T-helper 1 cell treated with Interleukin-12 subunit alpha and Interleukin-12 subunit beta and Interleukin-4 antibody, amounts not matched to agents 30 ng/mL and 1 ng/mL, for 36 hours (primary cell): Measurements from ENCODE around the gene SEC14L2. TPM values are rescaled to one million over a fixed set of nuclear protein-coding genes. Genes with fewer than 3 reads are reported as not detected.

ENCODE experiments used
- intact Hi-C: fragments of 100-400 bp; cut with micrococcal nuclease; formaldehyde crosslinking; loops from one replicate; pipeline ENCODE4 v1.15.1; 2024
- total RNA-seq: library from RNA; stranded (reverse); gene quantifications from 2 replicates; pipeline ENCODE4 v1.2.3, GENCODE V29; 2022

The SEC14L2 gene
- total RNA-seq = 11.1 and 12.2 TPM in 2 replicates

DNA sequence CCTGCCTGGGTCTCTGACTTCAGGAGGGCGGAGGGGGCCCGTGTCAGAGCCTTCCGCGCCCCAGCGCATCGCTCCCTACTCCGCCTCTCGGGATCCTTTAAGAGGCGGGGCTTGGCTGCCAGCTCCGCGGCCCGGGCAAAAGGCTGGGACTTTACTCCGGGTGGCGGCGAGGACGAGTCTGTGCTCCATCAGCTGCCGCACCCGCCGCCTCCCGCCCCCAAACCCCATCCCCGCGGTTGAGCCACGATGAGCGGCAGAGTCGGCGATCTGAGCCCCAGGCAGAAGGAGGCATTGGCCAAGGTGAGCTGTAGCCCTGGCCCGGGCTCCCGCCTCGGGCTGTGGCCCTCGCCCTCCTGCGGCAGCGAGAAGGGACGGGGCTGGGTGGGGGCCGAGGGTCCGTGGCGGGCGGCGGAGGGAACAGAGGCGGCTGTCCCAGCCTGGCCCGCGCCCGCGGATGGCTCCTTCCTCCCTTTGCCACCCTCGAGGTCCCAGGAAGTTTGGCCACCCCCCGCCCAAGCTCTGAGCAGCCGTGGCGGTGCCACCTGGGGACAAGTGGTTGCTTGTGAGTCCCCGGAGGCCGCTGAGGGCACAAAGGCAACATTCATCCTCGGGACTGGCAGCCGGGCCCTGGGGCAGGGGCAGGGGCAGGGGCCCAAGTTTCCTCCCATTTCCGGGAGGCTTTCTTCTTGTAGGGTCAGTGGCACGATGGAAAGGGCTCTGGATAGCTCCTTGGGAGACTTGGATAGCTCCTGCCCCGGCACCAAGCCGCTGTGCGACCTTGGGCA, at the start of gene SEC14L2:
Gene SEC14L2 (plus strand): TSS at position 148 of the 785 bp plus-strand sequence. CDS start 99 bp downstream, at position 247.
- intact Hi-C loops = loop anchor here (1.0 kb wide), 2 partner anchors 27 to 205 kb away; no protein-coding TSS in a partner anchor

DNA sequence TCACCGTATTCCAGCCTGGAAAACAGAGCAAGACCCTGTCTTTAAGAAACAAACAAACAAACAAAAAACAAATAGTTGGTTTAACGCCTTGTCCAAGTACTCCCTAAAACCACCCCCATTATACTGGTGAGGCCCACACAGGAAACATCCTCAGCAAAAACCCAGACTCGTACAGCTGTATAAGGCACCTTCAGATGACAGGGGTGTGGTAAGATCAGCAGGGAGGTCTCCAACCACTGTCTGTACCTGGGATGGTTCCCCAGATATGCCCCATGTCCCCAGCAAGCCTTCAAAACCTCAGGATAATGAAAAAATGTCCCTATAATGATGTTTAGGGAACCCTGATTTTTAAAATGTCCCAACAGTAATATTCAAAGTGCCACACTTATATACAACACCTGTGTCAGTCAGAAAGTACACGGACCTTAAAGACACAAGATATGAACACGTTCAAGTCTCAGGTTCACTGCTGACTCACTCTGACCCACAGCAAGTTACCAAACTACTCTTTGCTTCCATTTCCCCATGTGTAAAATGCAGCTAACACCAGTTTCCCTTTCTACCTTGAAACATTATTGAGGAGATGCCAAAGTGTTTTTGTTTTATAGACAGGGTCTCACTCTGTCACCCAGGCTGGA, 49.4 kb upstream of the SEC14L2 start:
- intact Hi-C loops = no loop called here

DNA sequence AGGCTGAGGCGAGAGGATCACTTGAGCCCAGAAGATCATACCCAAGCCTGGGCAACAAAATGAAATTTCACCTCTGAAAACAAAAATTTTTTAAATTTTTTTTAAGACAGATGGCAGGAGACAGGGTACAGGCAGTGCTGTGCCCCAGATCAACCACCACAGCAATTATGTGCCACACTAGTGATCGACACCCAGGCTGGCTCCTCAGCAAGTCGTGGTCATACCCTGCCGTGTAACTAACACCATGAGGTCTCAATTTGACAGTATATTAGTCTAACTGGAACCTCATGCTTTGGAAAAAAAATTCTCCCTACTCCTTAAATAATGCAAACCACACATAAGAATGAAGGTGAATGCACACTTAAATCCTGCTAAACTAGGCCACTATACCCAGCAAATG, 48.4 kb upstream of the SEC14L2 start:
- intact Hi-C loops = no loop called here

DNA sequence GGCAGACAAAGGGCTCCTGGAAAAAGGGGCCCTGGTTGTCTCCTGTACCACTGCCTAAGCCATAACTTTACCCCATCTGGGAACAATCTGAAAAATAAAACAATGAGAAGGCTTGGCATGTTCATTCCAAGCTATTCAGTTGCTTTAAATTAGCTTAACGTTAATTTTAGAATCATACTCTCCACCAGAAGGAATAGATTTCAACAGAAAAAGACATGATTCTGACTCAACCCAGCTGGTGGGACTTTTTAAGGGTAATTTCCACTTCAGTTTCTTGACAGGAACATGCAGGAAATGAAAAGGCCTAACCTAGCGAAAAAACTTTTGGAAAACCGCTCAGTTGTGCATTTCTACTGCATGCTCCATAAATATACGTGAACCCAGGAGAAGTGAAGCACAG, 48.0 kb upstream of the SEC14L2 start:
- intact Hi-C loops = no loop called here

DNA sequence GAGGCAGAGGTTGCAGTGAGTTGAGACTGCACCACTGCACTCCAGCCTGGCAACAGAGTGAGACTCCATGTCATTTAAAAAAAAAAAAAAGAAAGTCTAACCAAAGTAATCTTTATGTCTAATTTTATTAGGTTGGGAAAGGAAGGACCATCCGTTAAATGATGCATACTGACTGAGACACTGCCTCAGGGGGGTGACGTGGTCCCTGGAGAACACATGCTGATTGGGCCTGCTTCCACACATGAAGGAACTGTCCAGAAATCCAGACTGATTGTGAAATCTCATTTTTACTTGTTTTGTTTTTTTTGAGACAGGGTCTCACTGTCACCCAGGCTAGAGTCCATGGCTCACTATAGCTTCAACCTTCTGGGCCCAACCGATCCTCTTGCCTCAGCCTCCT, 45.6 kb upstream of the SEC14L2 start:
- intact Hi-C loops = no loop called here

DNA sequence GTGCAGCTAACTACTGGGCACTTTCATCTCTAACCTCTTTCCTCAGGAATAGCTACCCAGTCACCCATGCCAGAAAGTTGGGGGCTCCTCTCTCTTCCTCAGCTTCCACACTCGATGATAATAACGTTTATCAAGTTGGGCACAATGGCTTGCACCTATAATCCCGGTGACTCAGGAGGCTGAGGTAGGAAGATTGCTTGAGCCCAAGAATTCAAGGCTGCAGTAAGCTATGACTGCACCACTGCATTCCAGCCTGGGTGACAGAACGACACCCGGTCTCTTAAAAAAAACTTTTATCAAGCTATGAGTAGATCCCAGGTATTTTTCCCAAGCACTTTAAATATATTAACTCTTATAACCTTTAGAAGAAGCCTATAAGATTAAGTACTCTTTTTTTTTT, 42.2 kb upstream of the SEC14L2 start:
- intact Hi-C loops = no loop called here

DNA sequence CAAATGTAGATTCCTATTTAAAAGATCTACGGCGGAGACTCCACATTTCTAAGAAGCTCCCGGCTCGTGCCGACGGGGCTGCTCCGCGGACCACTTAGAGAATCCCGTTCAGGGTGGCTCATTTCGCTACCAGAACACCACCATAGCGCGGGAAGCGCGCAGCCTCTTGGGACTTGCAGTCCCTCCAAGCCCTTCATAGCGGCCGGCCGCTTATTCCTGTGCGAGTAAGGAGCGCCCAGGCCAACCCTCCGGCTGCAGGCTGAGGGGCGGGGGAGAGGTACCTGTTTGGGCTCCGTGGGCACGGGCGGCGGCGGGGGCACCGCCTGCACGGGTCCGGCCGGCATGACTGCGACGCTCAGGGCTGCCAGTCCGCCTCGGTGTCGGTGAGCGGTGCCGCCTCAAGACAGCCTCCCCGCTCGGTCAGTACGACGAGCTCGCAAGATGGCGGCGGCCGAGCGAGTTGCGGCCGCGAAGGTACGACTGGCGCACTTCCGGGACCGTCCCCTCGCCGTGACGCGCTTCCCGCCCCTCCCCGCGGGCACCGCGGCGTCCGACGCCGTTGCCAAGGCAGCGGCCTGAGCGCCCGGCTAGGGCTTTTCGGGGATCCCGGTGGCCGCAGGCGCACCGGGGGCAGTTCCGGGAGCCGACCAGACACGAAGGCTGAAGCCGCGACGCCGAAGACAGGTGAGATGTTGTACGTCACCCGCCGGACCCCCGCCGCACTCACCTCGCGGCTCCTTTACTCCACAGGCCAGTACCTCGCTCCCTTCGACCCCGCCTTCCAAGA, 40.2 kb upstream of the SEC14L2 start, which contains the start of the genes CCDC157 and SF3A1:
Gene CCDC157 (plus strand): TSS at position 559 of the 787 bp plus-strand sequence. CDS start 8,994 bp downstream, outside the sequence.
Gene SF3A1 (minus strand): TSS at position 446 of the 787 bp plus-strand sequence. CDS start 102 bp downstream, at position 344.
- intact Hi-C loops = loop anchor here (1.0 to 2.0 kb wide), 11 partner anchors 29 to 803 kb away; partner anchors contain the start of genes ASCC2, CASTOR1, NF2 and OSM

DNA sequence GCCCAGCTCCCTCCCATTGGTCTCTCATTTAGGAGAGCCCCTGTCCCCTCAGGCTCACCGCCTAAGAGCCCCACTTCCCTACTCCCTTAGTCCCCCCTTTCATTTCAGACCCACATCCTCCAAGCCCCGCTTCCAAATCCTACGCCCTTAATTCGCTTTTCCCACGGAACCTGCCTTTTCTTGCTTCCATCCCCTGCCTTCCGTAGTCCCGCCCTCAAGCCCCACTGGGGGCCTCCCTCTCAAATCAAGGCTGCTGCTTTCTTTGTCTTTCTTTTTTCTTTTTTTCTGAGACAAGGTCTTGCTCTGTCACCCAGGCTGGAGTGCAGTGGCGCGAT, 39.6 kb upstream of the SEC14L2 start:
- intact Hi-C loops = loop anchor here (2.0 kb wide), 1 partner anchor 518 kb away; the partner anchor contains the start of gene ASCC2

DNA sequence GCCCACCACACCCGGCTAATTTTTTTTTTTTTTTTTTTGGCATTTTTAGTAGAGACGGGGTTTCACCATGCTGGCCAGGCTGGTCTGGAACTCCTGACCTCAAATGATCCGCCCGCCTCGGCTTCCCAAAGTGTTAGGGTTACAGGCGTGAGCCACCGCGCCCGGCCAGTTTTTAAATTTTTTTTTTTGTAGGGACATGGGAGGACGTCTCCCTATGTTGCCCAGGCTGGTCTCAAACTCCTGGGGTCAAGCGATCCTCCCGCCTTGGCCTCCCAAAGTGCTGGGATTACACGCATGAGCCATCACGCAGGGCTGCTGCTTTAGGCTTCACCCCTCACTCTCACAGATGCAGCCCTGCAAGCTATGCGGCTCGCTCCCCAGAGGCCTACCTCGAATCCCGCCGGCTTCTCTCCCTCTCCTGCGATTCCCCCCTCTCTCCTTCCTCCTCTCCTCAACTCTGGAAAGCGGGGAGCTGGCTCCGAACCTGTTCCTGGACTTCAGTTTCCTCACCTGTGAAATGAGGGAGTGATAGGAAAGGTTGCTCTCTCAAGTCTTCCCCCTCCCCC, 39.1 kb upstream of the SEC14L2 start:
- intact Hi-C loops = loop anchor here (2.0 kb wide), 1 partner anchor 519 kb away; the partner anchor contains the start of gene ASCC2

DNA sequence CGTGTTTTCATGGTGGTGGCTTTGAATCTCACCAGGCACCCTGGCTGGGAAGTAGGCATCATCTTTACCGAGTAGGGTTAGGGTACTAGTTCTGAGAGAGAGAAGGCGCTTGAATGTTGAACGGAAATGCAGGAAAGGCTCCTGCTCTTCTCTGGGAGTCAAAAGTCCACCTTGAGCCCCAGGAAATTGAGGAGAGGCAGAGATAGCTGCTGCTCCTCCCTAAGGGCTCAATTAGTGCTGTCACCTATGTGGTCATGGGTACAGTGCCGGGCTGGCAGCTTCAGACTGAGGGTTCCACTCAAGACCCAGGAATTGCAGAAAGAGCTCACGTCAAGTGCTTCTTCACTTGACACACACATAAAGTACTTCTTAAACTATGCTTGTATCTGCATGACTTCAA, 38.3 kb upstream of the SEC14L2 start:
- intact Hi-C loops = no loop called here

DNA sequence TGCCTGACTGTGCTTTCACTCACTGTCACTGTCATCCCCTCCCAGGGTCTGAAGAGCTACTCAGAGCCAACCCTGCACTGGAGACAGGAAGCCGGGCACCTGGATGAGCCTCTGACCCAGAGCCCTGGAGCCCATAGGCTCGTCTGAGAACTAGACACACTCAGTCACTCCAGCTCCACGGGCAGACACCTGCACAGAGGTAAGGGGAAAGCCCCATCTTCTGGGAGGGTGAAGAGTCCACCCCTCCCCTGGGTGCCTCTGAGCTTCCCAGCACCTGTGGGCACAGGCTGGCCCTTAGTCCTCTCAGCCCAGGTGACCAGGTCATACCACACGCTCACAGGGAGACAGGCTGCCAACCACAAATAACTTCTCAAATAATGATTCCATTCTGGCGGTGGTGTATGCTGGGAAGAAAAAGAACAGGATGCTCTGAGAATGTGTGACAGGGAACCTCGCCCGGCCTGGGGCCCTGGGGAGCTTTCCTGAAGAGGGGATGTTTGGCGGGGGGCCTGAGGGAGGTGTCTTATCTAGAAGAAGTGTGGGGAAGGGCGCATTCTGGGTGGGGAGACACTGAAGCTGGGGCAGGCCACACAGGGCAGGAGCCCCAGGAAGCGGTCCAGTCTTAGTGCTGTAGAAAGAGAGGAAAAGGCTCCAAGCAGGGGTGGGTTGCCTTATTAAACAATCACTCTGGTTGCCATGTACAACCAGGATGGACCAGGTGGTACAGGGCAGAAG, 34.7 kb upstream of the SEC14L2 start:
- intact Hi-C loops = no loop called here

DNA sequence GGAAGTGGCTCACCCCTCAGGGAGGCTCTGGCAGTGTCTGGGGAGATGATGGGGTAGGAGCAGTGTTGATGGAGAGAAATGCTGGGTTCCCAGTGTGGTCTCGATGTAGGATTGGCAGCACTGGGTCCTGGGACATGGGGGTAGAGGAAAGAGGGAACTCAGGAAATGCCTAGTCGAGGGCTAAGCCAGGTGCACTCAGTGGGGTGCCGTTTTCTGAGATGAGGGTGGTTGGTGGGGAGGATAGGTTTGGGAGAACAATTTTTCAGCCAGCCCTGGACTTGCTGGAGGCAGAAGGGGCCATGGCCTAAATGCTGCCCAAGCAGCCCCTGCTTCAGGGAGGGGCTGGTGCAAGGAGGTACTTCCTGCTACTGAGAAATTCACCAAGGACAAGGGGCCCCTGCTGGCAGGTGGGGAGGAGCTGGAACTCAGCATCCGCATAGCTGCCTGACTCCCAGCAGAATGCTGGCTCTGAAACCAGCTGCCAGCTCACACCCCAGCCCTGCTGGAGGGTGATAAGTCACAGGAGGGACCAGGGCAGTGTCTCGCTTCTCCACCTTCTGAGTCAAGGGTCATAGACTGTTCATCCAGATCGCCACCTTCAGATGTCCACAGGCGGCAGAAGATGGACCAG, 34.1 kb upstream of the SEC14L2 start:
- intact Hi-C loops = no loop called here

DNA sequence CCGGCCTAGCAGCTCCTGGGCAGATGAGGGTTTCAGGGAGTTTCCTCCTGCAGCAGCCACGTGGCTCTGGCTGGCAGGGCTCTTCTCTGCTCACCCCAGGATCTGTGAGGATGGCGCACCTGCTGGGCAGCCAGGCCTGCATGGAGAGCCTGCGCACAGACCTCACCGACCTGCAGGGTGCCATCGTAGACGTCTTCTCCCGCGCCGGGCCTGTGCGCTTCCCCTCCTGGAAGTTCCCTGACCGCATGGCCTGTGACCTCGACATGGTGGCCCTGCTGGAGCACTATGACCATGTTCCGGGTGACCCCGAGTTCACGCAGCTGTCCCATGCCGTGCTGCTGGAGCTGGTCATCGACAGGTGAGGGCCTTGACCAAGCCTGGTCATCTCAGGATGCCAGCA, 30.9 kb upstream of the SEC14L2 start:
- intact Hi-C loops = no loop called here

DNA sequence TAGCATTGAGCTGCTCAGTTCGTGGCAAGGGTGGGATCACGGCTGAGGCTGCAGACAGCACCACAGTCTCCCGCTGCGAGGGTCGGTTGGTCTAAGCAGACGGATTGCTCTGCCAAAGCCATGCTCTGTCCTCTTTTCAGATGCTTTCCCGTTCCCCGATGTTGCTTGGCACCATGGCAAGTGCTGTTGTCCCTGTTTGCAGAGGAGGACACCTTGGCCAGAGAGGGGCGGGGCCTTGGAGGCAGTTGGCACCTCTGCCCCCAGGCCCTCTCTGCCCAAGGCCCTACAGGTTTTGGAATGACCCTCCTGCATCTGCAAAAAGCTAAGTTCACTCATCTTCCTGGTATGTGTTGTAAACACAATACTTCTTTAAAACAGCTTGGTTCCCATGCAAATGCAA, 28.4 kb upstream of the SEC14L2 start:
- intact Hi-C loops = no loop called here

DNA sequence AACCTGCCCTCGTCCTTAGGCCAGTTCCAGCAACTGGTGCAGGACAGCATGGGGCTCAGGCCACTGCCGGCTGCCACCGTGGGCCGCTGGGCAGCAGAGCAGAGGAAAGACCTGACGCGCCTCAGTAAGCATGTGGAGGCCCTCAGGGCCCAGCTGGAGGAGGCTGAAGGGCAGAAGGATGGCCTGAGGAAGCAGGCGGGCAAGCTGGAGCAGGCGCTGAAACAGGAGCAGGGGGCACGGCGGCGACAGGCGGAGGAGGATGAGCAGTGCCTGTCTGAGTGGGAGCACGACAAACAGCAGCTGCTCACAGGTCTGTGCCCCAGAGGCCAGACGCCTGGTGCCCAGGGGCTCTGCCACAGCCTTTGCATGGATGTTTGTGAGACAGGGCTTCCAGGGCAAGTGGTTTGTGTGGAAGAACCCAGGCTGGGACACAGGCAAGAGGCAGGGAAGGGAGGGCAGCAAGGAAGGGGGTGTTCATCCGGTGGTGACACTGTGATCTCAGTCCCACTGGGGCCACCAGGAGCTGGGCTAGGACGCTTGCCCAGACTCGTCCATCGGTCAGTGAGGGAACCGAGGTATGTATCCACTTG, 26.1 kb upstream of the SEC14L2 start:
- intact Hi-C loops = no loop called here

DNA sequence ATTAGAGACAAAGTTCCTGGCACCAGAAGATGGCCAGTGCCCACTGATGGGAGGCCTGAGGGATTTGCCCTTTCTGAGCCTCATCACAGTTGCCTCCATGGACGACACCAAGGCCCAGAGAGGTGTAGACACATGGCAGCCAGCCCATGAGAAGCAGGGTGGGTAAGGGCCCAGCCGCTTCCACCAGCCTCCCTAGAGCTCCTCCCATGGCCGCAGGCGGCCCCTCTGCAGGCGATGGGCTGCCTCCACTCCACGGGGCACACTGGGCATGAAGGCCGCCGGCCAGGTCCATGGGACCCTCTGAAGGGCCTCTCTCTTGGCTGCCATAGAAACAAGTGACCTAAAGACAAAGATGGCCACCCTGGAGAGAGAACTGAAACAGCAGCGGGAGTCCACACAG, 25.5 kb upstream of the SEC14L2 start:
- intact Hi-C loops = no loop called here

DNA sequence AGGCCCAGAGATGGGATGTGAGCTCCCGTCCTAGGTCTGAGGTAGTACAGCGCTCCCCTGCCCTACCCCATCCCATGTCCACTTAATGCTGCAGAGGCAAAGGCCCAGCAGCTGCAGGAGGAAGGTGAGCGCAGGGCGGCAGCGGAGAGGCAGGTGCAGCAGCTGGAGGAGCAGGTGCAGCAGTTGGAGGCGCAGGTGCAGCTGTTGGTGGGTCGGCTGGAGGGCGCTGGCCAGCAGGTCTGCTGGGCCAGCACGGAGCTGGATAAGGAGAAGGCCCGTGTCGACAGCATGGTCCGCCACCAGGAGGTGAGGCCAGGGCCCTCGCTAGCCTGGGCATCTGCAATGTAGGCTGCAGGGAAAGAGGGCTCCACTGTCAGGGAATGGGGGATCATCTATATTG, 24.8 kb upstream of the SEC14L2 start:
- intact Hi-C loops = no loop called here

DNA sequence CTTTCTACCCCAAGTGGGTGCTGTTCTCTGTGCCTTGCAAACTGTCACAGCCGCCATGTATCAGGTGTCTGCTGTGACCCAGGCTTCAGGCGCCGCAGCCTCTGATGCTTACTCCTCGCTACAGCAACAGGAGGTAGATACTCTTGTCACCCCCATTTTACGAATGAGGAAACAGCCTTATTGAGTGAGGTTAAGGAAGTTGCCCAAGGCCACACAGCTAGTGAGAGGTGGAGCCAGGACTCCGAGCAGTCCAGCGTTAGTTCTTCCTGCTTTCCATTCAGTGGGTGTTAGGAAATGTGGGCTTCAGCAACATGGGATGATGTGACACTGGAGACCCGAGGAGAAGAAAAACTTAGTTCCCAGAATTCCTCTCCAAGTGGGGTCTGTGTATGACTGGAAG, 23.9 kb upstream of the SEC14L2 start:
- intact Hi-C loops = no loop called here
